Keratinocyte (primary cell): ENCODE results near the gene FAM72C.
"Not testable (repeated sequence)": the region's sequence is repeated elsewhere in the genome, so short reads cannot be mapped to it uniquely, and the experiment has no call there.

Source experiments
- CTCF ChIP-seq, 3 experiments: IDR thresholded peaks in 1 of 3; conservative IDR thresholded peaks in 1 of 3; optimal IDR thresholded peaks in 1 of 3; 2 replicates in 2 of 3; 3 replicates in 1 of 3; pipeline versions ENCODE3 to v1.5.1; 2011; ENCODE audit warnings: low read length in 3 of 3, mild to moderate bottlenecking in 3 of 3, moderate library complexity in 2 of 3, control low read depth in 1 of 3, inconsistent platforms in 1 of 3; ENCODE audit not compliant: insufficient read depth in 2 of 3; ENCODE audit errors: extremely low read depth in 1 of 3
- EZH2 ChIP-seq: IDR thresholded peaks from one replicate; pipeline ENCODE4 v1.6.1; 2012; ENCODE audit warnings: inconsistent platforms, mild to moderate bottlenecking, low read length, moderate library complexity

- not testable (repeated sequence) for TF ChIP-seq CTCF (optimal IDR thresholded peaks at IDR 0.05 in 1 of 3, IDR thresholded peaks at IDR 0.05 in 1 of 3, conservative IDR thresholded peaks at IDR 0.05 in 1 of 3; ENCODE audit: extremely low read depth in 1 of 3, insufficient read depth in 2 of 3, low read length in 3 of 3); EZH2
Measured at GRCh38 chr1:143936457-143937115, 35.2 kb downstream of the FAM72C start.
